Gastroesophageal sphincter (tissue), 4 donors: Measurements from ENCODE around the gene TNIP1. TPM values are rescaled to one million over a fixed set of nuclear protein-coding genes. Genes with fewer than 3 reads are reported as not detected.

Experiments used
- ATAC-seq: fragments of 150-250 bp; one replicate; pipeline ENCODE4 v1.9.1; 2016; ENCODE audit warnings: mild to moderate bottlenecking, moderate library complexity
- H3K27ac ChIP-seq, 4 donors: fragments of 200-600 bp; sonication (generic) in 3 of 4; 1 replicate in 3 of 4; 2 replicates in 1 of 4; pipeline ENCODE4 v1.5.1; 2016 to 2019
- H3K27me3 ChIP-seq: fragments of 200-600 bp; sonication (generic); one replicate; pipeline ENCODE4 v1.5.1; 2019
- H3K36me3 ChIP-seq, 2 donors: fragments of 200-600 bp; sonication (generic); one replicate each; pipeline ENCODE4 v1.5.1; 2019; ENCODE audit warnings: control low read depth in 1 of 2
- H3K4me1 ChIP-seq, 3 donors: fragments of 200-600 bp; sonication (generic); 1 replicate in 2 of 3; 2 replicates in 1 of 3; pipeline ENCODE4 v1.5.1; 2016 to 2019; ENCODE audit warnings: control low read depth in 2 of 3
- H3K4me3 ChIP-seq, 2 donors: fragments of 200-600 bp; sonication (generic); one replicate each; pipeline ENCODE4 v1.5.1; 2019; ENCODE audit warnings: mild to moderate bottlenecking in 1 of 2, moderate library complexity in 1 of 2
- H3K9me3 ChIP-seq, 3 donors: fragments of 200-600 bp; sonication (generic); one replicate each; pipeline ENCODE4 v1.5.1; 2017 to 2019; ENCODE audit warnings: control low read depth in 2 of 3
- EP300 ChIP-seq: sonication (generic); formaldehyde crosslinking; IDR thresholded peaks from one replicate; pipeline ENCODE4 v1.6.1; 2017; ENCODE audit warnings: antibody characterized with exemption, mild to moderate bottlenecking
- POLR2A ChIP-seq, 2 donors: fragments of 450-650 bp; IDR thresholded peaks; one replicate each; pipeline ENCODE4 v1.6.1; 2017; ENCODE audit warnings: antibody characterized with exemption in 2 of 2, mild to moderate bottlenecking in 2 of 2, moderate library complexity in 1 of 2
- POLR2AphosphoS5 ChIP-seq: sonication (generic); formaldehyde crosslinking; IDR thresholded peaks from one replicate; pipeline ENCODE4 v1.6.1; 2017; ENCODE audit warnings: antibody characterized with exemption
- WGBS, 2 donors: methylation state at CpG; one replicate each; pipeline ENCODE4 v1.1.5; 2018; ENCODE audit warnings: low coverage in 1 of 2; 5-methylcytosine and 5-hydroxymethylcytosine counted together
- total RNA-seq, 4 donors: library from RNA; depleted of rRNA; stranded (reverse); fragments of >200 nt; gene quantifications; one replicate each; pipeline ENCODE4 v1.1.0, GENCODE V29; 2016
- TF ChIP-seq, protein P1 (sequence below), 4 experiments: fragments of 200-600 bp in 2 of 4; fragments of 450-650 bp in 2 of 4; sonication (generic) in 1 of 4; IDR thresholded peaks; one replicate each; pipeline ENCODE4 v1.5.1; 2017 to 2019; ENCODE audit warnings: antibody characterized with exemption in 4 of 4, mild to moderate bottlenecking in 2 of 4, moderate library complexity in 2 of 4

TNIP1 gene
- total RNA-seq, 4 donors from 2014 or later = 74.2 to 142 (median 97.9) TPM

DNA sequence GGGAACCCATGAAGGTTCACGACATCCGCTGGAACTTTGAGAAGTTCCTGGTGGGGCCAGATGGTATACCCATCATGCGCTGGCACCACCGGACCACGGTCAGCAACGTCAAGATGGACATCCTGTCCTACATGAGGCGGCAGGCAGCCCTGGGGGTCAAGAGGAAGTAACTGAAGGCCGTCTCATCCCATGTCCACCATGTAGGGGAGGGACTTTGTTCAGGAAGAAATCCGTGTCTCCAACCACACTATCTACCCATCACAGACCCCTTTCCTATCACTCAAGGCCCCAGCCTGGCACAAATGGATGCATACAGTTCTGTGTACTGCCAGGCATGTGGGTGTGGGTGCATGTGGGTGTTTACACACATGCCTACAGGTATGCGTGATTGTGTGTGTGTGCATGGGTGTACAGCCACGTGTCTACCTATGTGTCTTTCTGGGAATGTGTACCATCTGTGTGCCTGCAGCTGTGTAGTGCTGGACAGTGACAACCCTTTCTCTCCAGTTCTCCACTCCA, 52.8 kb downstream of the TNIP1 start:
- Histone ChIP-seq H3K9me3 (no peaks in the 10 kb centered on the region), H3K4me3 (no peak overlapping the region), H3K27me3 (no peaks in the 10 kb centered on the region), H3K4me1 (peaks cover 5 to 79% (median 34%) of the 10 kb centered on the region in 3 donors), H3K36me3 (peaks cover 0 to 96% of the 10 kb centered on the region in 2 donors), H3K27ac (peak overlapping the region in 3 of 4 donors; percentile 75 to 91 (median 89))
- 100% methylated on average over 2 of the region's 11 CpGs; no CpG with 5 or more reads in 1 of the 2 donors for WGBS, 2 donors
- ATAC-seq = no peak
- peak in 1 of 2 donors; percentile 5 for TF ChIP-seq POLR2A (IDR thresholded peaks at IDR 0.05)
- TF ChIP-seq, protein P1, sequence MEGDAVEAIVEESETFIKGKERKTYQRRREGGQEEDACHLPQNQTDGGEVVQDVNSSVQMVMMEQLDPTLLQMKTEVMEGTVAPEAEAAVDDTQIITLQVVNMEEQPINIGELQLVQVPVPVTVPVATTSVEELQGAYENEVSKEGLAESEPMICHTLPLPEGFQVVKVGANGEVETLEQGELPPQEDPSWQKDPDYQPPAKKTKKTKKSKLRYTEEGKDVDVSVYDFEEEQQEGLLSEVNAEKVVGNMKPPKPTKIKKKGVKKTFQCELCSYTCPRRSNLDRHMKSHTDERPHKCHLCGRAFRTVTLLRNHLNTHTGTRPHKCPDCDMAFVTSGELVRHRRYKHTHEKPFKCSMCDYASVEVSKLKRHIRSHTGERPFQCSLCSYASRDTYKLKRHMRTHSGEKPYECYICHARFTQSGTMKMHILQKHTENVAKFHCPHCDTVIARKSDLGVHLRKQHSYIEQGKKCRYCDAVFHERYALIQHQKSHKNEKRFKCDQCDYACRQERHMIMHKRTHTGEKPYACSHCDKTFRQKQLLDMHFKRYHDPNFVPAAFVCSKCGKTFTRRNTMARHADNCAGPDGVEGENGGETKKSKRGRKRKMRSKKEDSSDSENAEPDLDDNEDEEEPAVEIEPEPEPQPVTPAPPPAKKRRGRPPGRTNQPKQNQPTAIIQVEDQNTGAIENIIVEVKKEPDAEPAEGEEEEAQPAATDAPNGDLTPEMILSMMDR (IDR thresholded peaks at IDR 0.05) = no peak
- no peak for TF ChIP-seq EP300
- TF ChIP-seq POLR2AphosphoS5 = peak; percentile 59

- ATAC-seq = no peak
- no peak for TF ChIP-seq POLR2AphosphoS5
- TF ChIP-seq, protein P1 (IDR thresholded peaks at IDR 0.05) = no peak
- TF ChIP-seq EP300 = no peak
- TF ChIP-seq POLR2A (IDR thresholded peaks at IDR 0.05) = no peak
- Histone ChIP-seq H3K4me1 (peaks cover 5 to 88% (median 34%) of the 10 kb centered on the region in 3 donors), H3K27ac (peak overlapping the region in 3 of 4 donors; percentile 58 to 91 (median 89)), H3K27me3 (no peaks in the 10 kb centered on the region), H3K36me3 (peaks cover 0 to 90% of the 10 kb centered on the region in 2 donors), H3K4me3 (peak overlapping the region in 1 of 2 donors; percentile 88), H3K9me3 (no peaks in the 10 kb centered on the region)
- WGBS, 2 donors = 60% methylated on average over 1 of the region's 7 CpGs; no CpG with 5 or more reads in 1 of the 2 donors
These were observed 54.2 kb downstream of the TNIP1 start for GRCh38 chr5:151026679-151027078.

DNA sequence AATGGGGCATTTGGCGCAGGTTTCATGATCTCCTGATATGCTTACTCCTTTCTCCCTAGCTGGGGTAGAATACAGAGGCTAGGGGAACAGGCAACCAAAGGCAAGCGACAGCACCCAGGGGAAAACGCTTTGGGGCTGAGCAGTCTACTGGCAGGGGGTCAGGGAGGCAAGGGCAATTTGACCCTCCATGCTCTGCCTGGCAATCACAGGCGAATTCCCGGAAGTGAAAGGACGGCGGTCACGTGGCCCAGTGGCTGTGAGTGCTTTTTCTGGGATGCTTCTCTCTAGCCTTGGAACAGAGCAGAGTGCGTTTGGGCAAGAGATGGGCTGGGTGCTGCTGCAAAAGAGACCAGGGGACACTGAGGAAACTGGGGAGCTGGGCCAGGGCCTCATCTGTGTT, 54.7 kb downstream of the TNIP1 start:
- Histone ChIP-seq H3K4me1 (peaks cover 5 to 93% (median 34%) of the 10 kb centered on the region in 3 donors), H3K36me3 (peaks cover 0 to 84% of the 10 kb centered on the region in 2 donors), H3K9me3 (no peaks in the 10 kb centered on the region), H3K4me3 (peak overlapping the region in 1 of 2 donors; percentile 88), H3K27ac (peak overlapping the region in 3 of 4 donors; percentile 58 to 91 (median 89)), H3K27me3 (no peaks in the 10 kb centered on the region)
- 85 to 97% methylated on average over 5 to 9 of the region's 9 CpGs for WGBS, 2 donors
- ATAC-seq = no peak
- TF ChIP-seq POLR2A (IDR thresholded peaks at IDR 0.05) (no peak), EP300 (no peak), POLR2AphosphoS5 (no peak)
- TF ChIP-seq, protein P1 (IDR thresholded peaks at IDR 0.05) = no peak

GRCh38 chr5:151025250-151025606, 55.6 kb downstream of the TNIP1 start:
- peaks cover 0 to 75% of the 10 kb centered on the region in 2 donors for H3K36me3 ChIP-seq
- H3K4me3 ChIP-seq = peak overlapping the region in 1 of 2 donors; percentile 88
- no peaks in the 10 kb centered on the region for H3K27me3 ChIP-seq
- no peaks in the 10 kb centered on the region for H3K9me3 ChIP-seq
- WGBS, 2 donors = 79 to 94% methylated on average over 2 to 5 of the region's 7 CpGs
- H3K27ac ChIP-seq = peak overlapping the region in 3 of 4 donors; percentile 86 to 91 (median 89)
- TF ChIP-seq POLR2AphosphoS5 = peak; percentile 7
- TF ChIP-seq, protein P1 (IDR thresholded peaks at IDR 0.05) = no peak
- TF ChIP-seq POLR2A (IDR thresholded peaks at IDR 0.05) = no peak
- TF ChIP-seq EP300 = no peak
- peaks cover 5 to 92% (median 29%) of the 10 kb centered on the region in 3 donors for H3K4me1 ChIP-seq
- ATAC-seq = no peak
